IPS-11a (cell line): ENCODE data around the gene NEDD4.
"Not testable (repeated sequence)": the region's sequence is repeated elsewhere in the genome, so short reads cannot be mapped to it uniquely, and the experiment has no call there.

Experiments
- H3K4me3 ChIP-seq: one replicate; pipeline ENCODE4 v1.5.1; 2013; ENCODE audit warnings: low read depth, low read length, control low read depth

Gene NEDD4

GRCh38 chr15:55786341-55786740 is 207.1 kb downstream of the NEDD4 start:
- no peak overlapping the region for H3K4me3 ChIP-seq

GRCh38 chr15:55785593-55785992 is 207.8 kb downstream of the NEDD4 start:
- H3K4me3 ChIP-seq, result not testable (repeated sequence)

GRCh38 chr15:55784286-55784685 is 209.1 kb downstream of the NEDD4 start:
- no peak overlapping the region for H3K4me3 ChIP-seq

- H3K4me3 ChIP-seq, result no peak overlapping the region
Observed at GRCh38 chr15:55782901-55783300, 210.5 kb downstream of the NEDD4 start.

GRCh38 chr15:55780292-55780691 is 213.1 kb downstream of the NEDD4 start:
- H3K4me3 ChIP-seq, result no peak overlapping the region

GRCh38 chr15:55778932-55779331 is 214.5 kb downstream of the NEDD4 start:
- no peak overlapping the region for H3K4me3 ChIP-seq
